AG04449 (cell line): ENCODE data around the gene OR52D1.

Source experiments
- CTCF ChIA-PET: fragments of 350-600 bp; formaldehyde crosslinking; extraction: SDS; loops from one replicate; lab custom pipeline; 2021; ENCODE audit warnings: antibody characterized with exemption; lab: Yijun Ruan, JAX
- POLR2A ChIA-PET: fragments of 400-600, 350-600 bp; formaldehyde crosslinking; extraction: SDS; loops from one replicate; lab custom pipeline; 2020; ENCODE audit warnings: antibody characterized with exemption, inconsistent platforms; lab: Yijun Ruan, JAX
- DNase-seq: peaks from one replicate; pipeline ENCODE4 v3.0.0-alpha.2; 2010; ENCODE audit warnings: low read depth, low spot score
- H3K4me3 ChIP-seq: 2 replicates; pipeline ENCODE4 v1.5.1; 2011; ENCODE audit warnings: low read depth, mild to moderate bottlenecking, control low read depth, low read length
- CTCF ChIP-seq: IDR thresholded peaks from one replicate; pipeline ENCODE4 v1.5.1; 2011; ENCODE audit warnings: mild to moderate bottlenecking, moderate library complexity, low read length, control low read depth, inconsistent platforms; ENCODE audit not compliant: insufficient read depth; ENCODE audit errors: missing control alignments

The OR52D1 gene

GRCh38 chr11:5505363-5506048 is 17.0 kb downstream of the OR52D1 start:
- POLR2A ChIA-PET, result no interaction called here
- no peak for DNase-seq
- CTCF ChIA-PET, result interaction anchor here (1.3 kb wide), 1 partner anchor 48 kb away, joined by 3 read pairs; no protein-coding TSS in a partner anchor
- H3K4me3 ChIP-seq, result no peak overlapping the region
- no peak for TF ChIP-seq CTCF

GRCh38 chr11:5507177-5507932 is 18.9 kb downstream of the OR52D1 start:
- no peak overlapping the region for H3K4me3 ChIP-seq
- TF ChIP-seq CTCF, result no peak
- CTCF ChIA-PET, result no interaction called here
- no peak for DNase-seq
- POLR2A ChIA-PET, result no interaction called here

GRCh38 chr11:5507933-5508305 is 19.4 kb downstream of the OR52D1 start:
- CTCF ChIA-PET, result no interaction called here
- DNase-seq, result no peak
- H3K4me3 ChIP-seq, result no peak overlapping the region
- no peak for TF ChIP-seq CTCF
- POLR2A ChIA-PET, result no interaction called here

- no peak for DNase-seq
- TF ChIP-seq CTCF, result no peak
- ChIA-PET CTCF (no interaction called here), POLR2A (no interaction called here)
- H3K4me3 ChIP-seq, result no peak overlapping the region
These were observed 20.1 kb downstream of the OR52D1 start for GRCh38 chr11:5508605-5509004.

- TF ChIP-seq CTCF, result no peak
These were observed 21.3 kb downstream of the OR52D1 start, which contains the start of gene UBQLN3 for GRCh38 chr11:5509803-5510202. TSS of gene UBQLN3 (minus strand) at chr11:5509957. CDS start at chr11:5509558, 399 bp downstream.

GRCh38 chr11:5514841-5515240 is 26.4 kb downstream of the OR52D1 start:
- TF ChIP-seq CTCF, result no peak
- ChIA-PET POLR2A (no interaction called here), CTCF (interaction anchor here (0.8 kb wide), 1 partner anchor 39 kb away, joined by 3 read pairs; no protein-coding TSS in a partner anchor)
- H3K4me3 ChIP-seq, result no peak overlapping the region
- DNase-seq, result no peak

More at GRCh38 chr11:5509803-5510202, 21.3 kb downstream of the OR52D1 start, which contains the start of gene UBQLN3:
- ChIA-PET POLR2A (no interaction called here), CTCF (interaction anchor here (1.1 to 2.2 kb wide), 3 partner anchors 34 to 44 kb away, joined by 3 to 7 read pairs (median 3); no protein-coding TSS in a partner anchor)
- DNase-seq, result no peak
- H3K4me3 ChIP-seq, result no peak within 1 kb of the TSS
